SU-DHL-6 (cell line): ENCODE measurements around the gene FSIP1.

Experiments used
- EZH2phosphoT487 ChIP-seq: fragments of 200-600 bp; sonication (generic), shearing (Covaris generic); conservative IDR thresholded peaks from 2 replicates; pipeline ENCODE4 v1.6.1; 2018; ENCODE audit warnings: mild to moderate bottlenecking, antibody characterized with exemption, low read length, moderate library complexity, mixed read lengths
- TF ChIP-seq, protein P1 (sequence below): fragments of 200-600 bp; sonication (generic); IDR thresholded peaks from one replicate; pipeline ENCODE4 v1.5.1; 2017; ENCODE audit warnings: antibody characterized with exemption, mild to moderate bottlenecking, low read length, moderate library complexity; ENCODE audit not compliant: insufficient read depth, poor library complexity, severe bottlenecking

- TF ChIP-seq, protein P1, sequence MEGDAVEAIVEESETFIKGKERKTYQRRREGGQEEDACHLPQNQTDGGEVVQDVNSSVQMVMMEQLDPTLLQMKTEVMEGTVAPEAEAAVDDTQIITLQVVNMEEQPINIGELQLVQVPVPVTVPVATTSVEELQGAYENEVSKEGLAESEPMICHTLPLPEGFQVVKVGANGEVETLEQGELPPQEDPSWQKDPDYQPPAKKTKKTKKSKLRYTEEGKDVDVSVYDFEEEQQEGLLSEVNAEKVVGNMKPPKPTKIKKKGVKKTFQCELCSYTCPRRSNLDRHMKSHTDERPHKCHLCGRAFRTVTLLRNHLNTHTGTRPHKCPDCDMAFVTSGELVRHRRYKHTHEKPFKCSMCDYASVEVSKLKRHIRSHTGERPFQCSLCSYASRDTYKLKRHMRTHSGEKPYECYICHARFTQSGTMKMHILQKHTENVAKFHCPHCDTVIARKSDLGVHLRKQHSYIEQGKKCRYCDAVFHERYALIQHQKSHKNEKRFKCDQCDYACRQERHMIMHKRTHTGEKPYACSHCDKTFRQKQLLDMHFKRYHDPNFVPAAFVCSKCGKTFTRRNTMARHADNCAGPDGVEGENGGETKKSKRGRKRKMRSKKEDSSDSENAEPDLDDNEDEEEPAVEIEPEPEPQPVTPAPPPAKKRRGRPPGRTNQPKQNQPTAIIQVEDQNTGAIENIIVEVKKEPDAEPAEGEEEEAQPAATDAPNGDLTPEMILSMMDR: no peak
- TF ChIP-seq EZH2phosphoT487: no peak
Observed at GRCh38 chr15:39803016-39803415, 20.4 kb upstream of the FSIP1 start.
